Astrocyte of the cerebellum (primary cell): Measurements from ENCODE around the gene WDR89.
"Not testable (repeated sequence)": the region's sequence is repeated elsewhere in the genome, so short reads cannot be mapped to it uniquely, and the experiment has no call there.

ENCODE experiments used
- DNase-seq: peaks from one replicate; pipeline ENCODE4 v3.0.0-alpha.2; 2011; ENCODE audit warnings: low read depth
- H3K4me3 ChIP-seq: 2 replicates; pipeline ENCODE4 v1.5.1; 2011; ENCODE audit warnings: mild to moderate bottlenecking, low read depth, low read length, moderate library complexity
- CTCF ChIP-seq: IDR thresholded peaks from 2 replicates; pipeline ENCODE4 v1.5.1; 2012; ENCODE audit warnings: low read length, low read depth, moderate library complexity, mild to moderate bottlenecking; ENCODE audit errors: missing control alignments
- in situ Hi-C: cut with HindIII; loops from 2 replicates; pipeline ENCODE4 v1.10.0; 2017; ENCODE audit warnings: low sequenced_read_pairs

WDR89 gene

GRCh38 chr14:63670692-63671091 is 29.0 kb upstream of the WDR89 start:
- in situ Hi-C loops: no loop called here
- no peak for TF ChIP-seq CTCF

DNA sequence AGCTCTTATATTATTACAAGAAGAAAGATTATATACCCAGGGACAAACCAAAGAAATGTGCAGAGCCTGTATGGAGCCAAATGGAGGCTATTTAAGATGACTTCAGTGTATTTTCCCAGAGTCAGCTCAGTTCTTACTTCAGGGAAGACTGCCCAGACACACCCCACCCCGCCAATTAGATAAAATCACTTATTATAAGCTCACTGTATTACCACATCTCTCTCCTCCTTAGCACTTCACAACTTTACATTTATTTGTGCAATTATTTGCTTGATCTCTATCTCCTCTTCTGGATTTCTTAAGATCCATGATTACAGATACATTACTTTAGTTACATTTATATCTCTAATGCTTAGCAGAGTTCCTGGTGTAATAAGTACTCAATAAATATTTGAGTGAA is 24.7 kb upstream of the WDR89 start:
- no peak for DNase-seq
- no peak overlapping the region for H3K4me3 ChIP-seq
- in situ Hi-C loops: no loop called here
- no peak for TF ChIP-seq CTCF

More at GRCh38 chr14:63670692-63671091, 29.0 kb upstream of the WDR89 start:
- H3K4me3 ChIP-seq: no peak overlapping the region
- no peak for DNase-seq

GRCh38 chr14:63663428-63664341 is 22.0 kb upstream of the WDR89 start:
- DNase-seq: no peak
- in situ Hi-C loops: no loop called here
- H3K4me3 ChIP-seq: no peak overlapping the region
- TF ChIP-seq CTCF: no peak

GRCh38 chr14:63662776-63663175 is 21.1 kb upstream of the WDR89 start:
- DNase-seq: no peak
- no peak for TF ChIP-seq CTCF
- in situ Hi-C loops: no loop called here
- no peak overlapping the region for H3K4me3 ChIP-seq

- DNase-seq, in situ Hi-C loops, H3K4me3 ChIP-seq: not testable (repeated sequence)
These were observed 20.2 kb upstream of the WDR89 start for GRCh38 chr14:63661881-63662280.

- no peak overlapping the region for H3K4me3 ChIP-seq
- no peak for TF ChIP-seq CTCF
- in situ Hi-C loops: no loop called here
- DNase-seq: no peak
These were observed 18.1 kb upstream of the WDR89 start for GRCh38 chr14:63659726-63660125.

GRCh38 chr14:63656194-63656593 is 14.5 kb upstream of the WDR89 start:
- in situ Hi-C loops: no loop called here
- DNase-seq: no peak
- H3K4me3 ChIP-seq: no peak overlapping the region
- TF ChIP-seq CTCF: no peak
